ENCODE results near the gene CDC42BPA. TPM values are rescaled to one million over a fixed set of nuclear protein-coding genes. Genes with fewer than 3 reads are reported as not detected.

The CDC42BPA gene
- total and polyA plus RNA-seq, 2 of the 8 experiments (the other 6 are each of a cell fraction or from before 2014, with no cell fraction given) = 7.1 to 28.5 TPM

GRCh38 chr1:227335242-227336020, 17.1 kb upstream of the CDC42BPA start:
- H3K23me2 ChIP-seq (ENCODE audit: low read depth, low read length) = no peaks in the 10 kb centered on the region
- no peak overlapping the region for H2BK12ac ChIP-seq (ENCODE audit: low read depth, low read length)
- H2BK120ac ChIP-seq (replicated peaks; ENCODE audit: low read depth, low read length) = no peak overlapping the region
- H3K4me2 ChIP-seq (ENCODE audit: insufficient read depth in 1 of 2, low read depth in 2 of 2, low read length in 2 of 2) = no peak overlapping the region
- no peak for FAIRE-seq
- H3K36me3 ChIP-seq (ENCODE audit: control insufficient read depth in 2 of 4, insufficient read depth in 4 of 4, low read length in 3 of 4) = no peaks in the 10 kb centered on the region
- peaks cover 0 to 2% (median 1%) of the 10 kb centered on the region in 4 experiments; a peak in 2 of 7 replicates for H3K4me1 ChIP-seq (replicated peaks in 1 of 4; ENCODE audit: control insufficient read depth in 3 of 4, insufficient read depth in 4 of 4, low read length in 3 of 4)
- DNase-seq (ENCODE audit: low read depth in 1 of 2, low spot score in 2 of 2) = no peak
- no peak overlapping the region for H4K5ac ChIP-seq (ENCODE audit: insufficient read length, low read depth, low read length)
- H3K4ac ChIP-seq (replicated peaks; ENCODE audit: insufficient read length, low read depth, low read length) = no peak overlapping the region
- no peak overlapping the region for H3K9ac ChIP-seq (replicated peaks in 1 of 4; ENCODE audit: extremely low read depth in 1 of 4, low read depth in 3 of 4, low read length in 3 of 4)
- H3K4me3 ChIP-seq (ENCODE audit: extremely low read depth in 1 of 4, insufficient read depth in 2 of 4, low read depth in 3 of 4, low read length in 4 of 4) = no peak overlapping the region
- H2AFZ ChIP-seq (ENCODE audit: low read length) = no peak overlapping the region
- no peak overlapping the region for H3K27ac ChIP-seq (ENCODE audit: low read depth, low read length)
- no peaks in the 10 kb centered on the region for H4K20me1 ChIP-seq (replicated peaks in 1 of 2; ENCODE audit: control insufficient read depth in 1 of 2, insufficient read depth in 2 of 2, low read length in 2 of 2)
- no peak overlapping the region for H2BK15ac ChIP-seq (ENCODE audit: low read length)
- H3K23ac ChIP-seq (ENCODE audit: insufficient read length) = no peak overlapping the region
- H3K27me3 ChIP-seq (replicated peaks in 1 of 4; ENCODE audit: control insufficient read depth in 3 of 4, extremely low read depth in 1 of 4, insufficient read depth in 3 of 4, low read length in 3 of 4) = no peaks in the 10 kb centered on the region
- ChIA-PET CTCF (ENCODE audit: partially characterized antibody) (no interaction called here), POLR2A (ENCODE audit: partially characterized antibody) (interaction anchor here (1.2 kb wide), 1 partner anchor 12 kb away, joined by 5 read pairs; no protein-coding TSS in a partner anchor)
- H4K91ac ChIP-seq (replicated peaks; ENCODE audit: insufficient read length, low read length) = no peak overlapping the region
- H3K18ac ChIP-seq (ENCODE audit: extremely low read depth, low read length) = no peak overlapping the region
- H3K79me1 ChIP-seq (ENCODE audit: low read depth, low read length) = no peaks in the 10 kb centered on the region
- H2AK5ac ChIP-seq (ENCODE audit: low read depth, low read length) = no peak overlapping the region
- H4K8ac ChIP-seq (ENCODE audit: extremely low read depth, insufficient read depth, low read length) = no peak overlapping the region
- 83% methylated on average over 5 of the region's 5 CpGs; no CpG with 5 or more reads in 1 of the 2 experiments for WGBS, 2 experiments (ENCODE audit: extremely low coverage in 1 of 2, insufficient coverage in 1 of 2, insufficient read length in 1 of 2, insufficient replicate concordance in 2 of 2, low coverage in 1 of 2, low lambda C conversion rate in 2 of 2, missing lambda C conversion rate in 1 of 2)
- no peak overlapping the region for H2BK20ac ChIP-seq (ENCODE audit: low read length)
- H3K56ac ChIP-seq (replicated peaks; ENCODE audit: insufficient read length, low read depth, low read length) = no peak overlapping the region
- no peak overlapping the region for H2BK5ac ChIP-seq (ENCODE audit: low read depth, low read length)
- H3K79me2 ChIP-seq (ENCODE audit: control insufficient read depth in 1 of 2, insufficient read depth in 2 of 2, low read length in 2 of 2) = no peaks in the 10 kb centered on the region
- no peak overlapping the region for H3K14ac ChIP-seq (ENCODE audit: insufficient read length)
- peaks cover 4 to 9% of the 10 kb centered on the region in 2 experiments; a peak in 2 of 4 replicates for H3K9me3 ChIP-seq (ENCODE audit: insufficient read depth in 2 of 2, low read depth in 1 of 2, low read length in 1 of 2)
- TF ChIP-seq EP300 (IDR thresholded peaks at IDR 0.05; ENCODE audit: borderline replicate concordance in 1 of 2, low read depth in 2 of 2, low read length in 2 of 2) (no peak), CTBP2 (IDR thresholded peaks at IDR 0.05; ENCODE audit: borderline replicate concordance, insufficient read depth, insufficient read length, low read length) (no peak), EZH2 (IDR thresholded peaks at IDR 0.05; ENCODE audit: low read depth, low read length, severe bottlenecking) (no peak), YY1 (IDR thresholded peaks at IDR 0.05; ENCODE audit: low read depth, low read length) (no peak), CBX8 (IDR thresholded peaks at IDR 0.05; ENCODE audit: borderline replicate concordance, low read depth, low read length) (no peak)

All from H1 (cell line).